Right renal pelvis (tissue), 4 donors: Measurements from ENCODE around the gene IFNAR1. TPM values are rescaled to one million over a fixed set of nuclear protein-coding genes. Genes with fewer than 3 reads are reported as not detected.
"Not testable (repeated sequence)": the region's sequence is repeated elsewhere in the genome, so short reads cannot be mapped to it uniquely, and the experiment has no call there.

ENCODE experiments used
- DNase-seq, 4 donors: peaks; one replicate each; pipeline ENCODE4 v3.0.0-alpha.2; 2013; ENCODE audit warnings: low read depth in 4 of 4, low spot score in 3 of 4, missing footprints in 1 of 4
- polyA plus RNA-seq, 4 donors: library from polyadenylated mRNA; unstranded; fragments of 120-200 nt; gene quantifications; one replicate each; pipeline ENCODE4 v1.2.1, GENCODE V29; 2013; ENCODE audit not compliant: insufficient read length in 4 of 4

The IFNAR1 gene
- polyA plus RNA-seq, 4 donors: 36.9 to 44.0 (median 42.5) TPM

- DNase-seq: no peak
These were observed 19.5 kb upstream of the IFNAR1 start for GRCh38 chr21:33305344-33305671.

GRCh38 chr21:33305938-33306337 is 18.8 kb upstream of the IFNAR1 start:
- no peak for DNase-seq

GRCh38 chr21:33308586-33309490 is 15.9 kb upstream of the IFNAR1 start:
- DNase-seq: peak in 1 of 4 donors; percentile 22

- DNase-seq: no peak
These were observed 15.0 kb upstream of the IFNAR1 start for GRCh38 chr21:33309778-33310177.

GRCh38 chr21:33312121-33312520 is 12.6 kb upstream of the IFNAR1 start:
- no peak for DNase-seq

GRCh38 chr21:33313183-33313582 is 11.6 kb upstream of the IFNAR1 start:
- DNase-seq: no peak

GRCh38 chr21:33313611-33314010 is 11.2 kb upstream of the IFNAR1 start:
- no peak for DNase-seq

GRCh38 chr21:33314111-33314510 is 10.7 kb upstream of the IFNAR1 start:
- DNase-seq: no peak

GRCh38 chr21:33315946-33316710 is 8.6 kb upstream of the IFNAR1 start:
- no peak for DNase-seq

GRCh38 chr21:33317145-33317544 is 7.6 kb upstream of the IFNAR1 start:
- no peak for DNase-seq

GRCh38 chr21:33317786-33318486 is 6.8 kb upstream of the IFNAR1 start:
- DNase-seq: no peak

GRCh38 chr21:33321005-33321404 is 3.8 kb upstream of the IFNAR1 start:
- not testable (repeated sequence) for DNase-seq

- not testable (repeated sequence) for DNase-seq
These were observed 1.2 kb upstream of the IFNAR1 start for GRCh38 chr21:33323610-33324009.

GRCh38 chr21:33325222-33326067 is 675 bp downstream of the IFNAR1 start:
- DNase-seq: peak; percentile 30 to 56 (median 46)

- DNase-seq: no peak
These were observed 2.6 kb downstream of the IFNAR1 start for GRCh38 chr21:33327326-33327725.

- DNase-seq: no peak
These were observed 3.1 kb downstream of the IFNAR1 start for GRCh38 chr21:33327792-33328433.

- no peak for DNase-seq
These were observed 6.0 kb downstream of the IFNAR1 start for GRCh38 chr21:33330726-33331125.

- DNase-seq: no peak
These were observed 7.4 kb downstream of the IFNAR1 start for GRCh38 chr21:33332143-33332542.

- DNase-seq: no peak
These were observed 9.4 kb downstream of the IFNAR1 start for GRCh38 chr21:33334191-33334590.

GRCh38 chr21:33334824-33335223 is 10.1 kb downstream of the IFNAR1 start:
- DNase-seq: no peak
